ENCODE data around the gene BCL11A. TPM values are rescaled to one million over a fixed set of nuclear protein-coding genes. Genes with fewer than 3 reads are reported as not detected.

Gene BCL11A
- total RNA-seq, 2 donors from 2014 or later, result 14.3 to 16.2 TPM

DNA sequence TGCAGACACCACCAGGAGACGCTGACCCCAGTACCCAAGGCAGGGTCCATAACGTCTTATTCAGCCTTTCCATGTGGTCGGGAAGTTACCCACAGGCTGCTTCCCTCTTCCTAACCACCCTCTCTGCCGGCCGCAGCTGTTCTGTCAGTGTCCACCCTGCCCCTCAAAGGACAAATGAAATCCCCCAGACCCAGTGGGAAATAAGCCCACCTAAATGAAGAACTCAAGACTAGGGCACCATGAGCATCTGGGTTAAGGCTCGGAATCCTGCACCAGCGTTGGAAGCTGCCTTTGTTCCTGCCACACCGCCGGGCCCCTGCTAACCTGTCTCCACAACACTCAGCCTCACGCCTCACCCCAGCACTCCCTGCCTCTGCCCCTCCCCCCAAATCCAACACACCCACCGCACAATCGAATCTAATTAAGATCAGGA, 21.7 kb downstream of the BCL11A start:
- Histone ChIP-seq H3K9me3 (no peaks in the 10 kb centered on the region), H3K27me3 (no peaks in the 10 kb centered on the region), H3K27ac (peak overlapping the region; percentile 51 to 86 (median 78)), H3K36me3 (replicated peaks in 1 of 2; ENCODE audit: insufficient read depth in 1 of 2, low read depth in 2 of 2) (no peaks in the 10 kb centered on the region), H3K4me1 (peaks cover 79% of the 10 kb centered on the region), H3K4me3 (no peak overlapping the region)
- no peak for TF ChIP-seq POLR2A (IDR thresholded peaks at IDR 0.05)
- TF ChIP-seq, protein P1, sequence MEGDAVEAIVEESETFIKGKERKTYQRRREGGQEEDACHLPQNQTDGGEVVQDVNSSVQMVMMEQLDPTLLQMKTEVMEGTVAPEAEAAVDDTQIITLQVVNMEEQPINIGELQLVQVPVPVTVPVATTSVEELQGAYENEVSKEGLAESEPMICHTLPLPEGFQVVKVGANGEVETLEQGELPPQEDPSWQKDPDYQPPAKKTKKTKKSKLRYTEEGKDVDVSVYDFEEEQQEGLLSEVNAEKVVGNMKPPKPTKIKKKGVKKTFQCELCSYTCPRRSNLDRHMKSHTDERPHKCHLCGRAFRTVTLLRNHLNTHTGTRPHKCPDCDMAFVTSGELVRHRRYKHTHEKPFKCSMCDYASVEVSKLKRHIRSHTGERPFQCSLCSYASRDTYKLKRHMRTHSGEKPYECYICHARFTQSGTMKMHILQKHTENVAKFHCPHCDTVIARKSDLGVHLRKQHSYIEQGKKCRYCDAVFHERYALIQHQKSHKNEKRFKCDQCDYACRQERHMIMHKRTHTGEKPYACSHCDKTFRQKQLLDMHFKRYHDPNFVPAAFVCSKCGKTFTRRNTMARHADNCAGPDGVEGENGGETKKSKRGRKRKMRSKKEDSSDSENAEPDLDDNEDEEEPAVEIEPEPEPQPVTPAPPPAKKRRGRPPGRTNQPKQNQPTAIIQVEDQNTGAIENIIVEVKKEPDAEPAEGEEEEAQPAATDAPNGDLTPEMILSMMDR (IDR thresholded peaks at IDR 0.05), result no peak
- 41 to 46% methylated on average over 12 of the region's 12 CpGs for WGBS, 2 donors
- DNase-seq, result peak in 1 of 4 donors; percentile 46
- intact Hi-C loops (cut with DNase I), result no loop called here
- ATAC-seq, result no peak

DNA sequence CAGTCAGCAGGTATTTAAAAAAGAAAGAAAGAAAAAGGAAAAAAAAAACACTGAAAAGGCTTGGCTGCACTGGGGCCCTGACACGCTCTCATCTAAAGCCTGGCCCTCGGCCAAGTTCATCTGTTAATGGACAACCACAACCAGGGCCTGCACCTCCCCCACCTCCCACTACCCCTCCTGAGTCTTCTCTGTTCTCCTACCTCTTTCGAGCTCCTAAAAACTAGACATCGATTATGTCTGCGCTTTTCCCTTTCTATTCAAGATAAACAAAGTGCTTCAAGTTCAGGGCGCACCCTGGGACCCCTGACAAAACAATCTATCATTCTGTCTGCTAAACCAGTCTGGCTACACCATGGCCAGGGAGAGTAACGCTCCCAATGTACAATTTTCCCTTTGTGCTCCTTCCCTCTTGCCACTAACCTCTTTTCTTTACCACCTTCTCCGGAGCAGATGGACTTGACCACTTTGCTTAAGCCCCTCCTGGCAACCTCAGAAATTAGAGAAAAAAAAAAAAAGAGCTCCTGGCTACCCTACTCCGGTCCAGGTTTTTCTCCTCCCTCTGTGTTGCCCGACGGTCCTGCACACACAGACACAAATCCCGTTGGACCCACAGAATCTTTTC, 22.7 kb downstream of the BCL11A start:
- no peaks in the 10 kb centered on the region for H3K36me3 ChIP-seq (replicated peaks in 1 of 2; ENCODE audit: insufficient read depth in 1 of 2, low read depth in 2 of 2)
- H3K4me1 ChIP-seq, result peaks cover 69% of the 10 kb centered on the region
- intact Hi-C loops (cut with DNase I), result no loop called here
- H3K9me3 ChIP-seq, result no peaks in the 10 kb centered on the region
- 4 to 5% methylated on average over 12 of the region's 12 CpGs for WGBS, 2 donors
- no peaks in the 10 kb centered on the region for H3K27me3 ChIP-seq
- peak; percentile 93 to 98 (median 95) for DNase-seq
- ATAC-seq, result peak; percentile 91
- H3K27ac ChIP-seq, result peak overlapping the region; percentile 64 to 86 (median 78)
- peak in 1 of 3 donors; percentile 21 for TF ChIP-seq POLR2A (IDR thresholded peaks at IDR 0.05)
- TF ChIP-seq, protein P1 (IDR thresholded peaks at IDR 0.05), result peak in 1 of 7 experiments; percentile 4
- H3K4me3 ChIP-seq, result no peak overlapping the region

DNA sequence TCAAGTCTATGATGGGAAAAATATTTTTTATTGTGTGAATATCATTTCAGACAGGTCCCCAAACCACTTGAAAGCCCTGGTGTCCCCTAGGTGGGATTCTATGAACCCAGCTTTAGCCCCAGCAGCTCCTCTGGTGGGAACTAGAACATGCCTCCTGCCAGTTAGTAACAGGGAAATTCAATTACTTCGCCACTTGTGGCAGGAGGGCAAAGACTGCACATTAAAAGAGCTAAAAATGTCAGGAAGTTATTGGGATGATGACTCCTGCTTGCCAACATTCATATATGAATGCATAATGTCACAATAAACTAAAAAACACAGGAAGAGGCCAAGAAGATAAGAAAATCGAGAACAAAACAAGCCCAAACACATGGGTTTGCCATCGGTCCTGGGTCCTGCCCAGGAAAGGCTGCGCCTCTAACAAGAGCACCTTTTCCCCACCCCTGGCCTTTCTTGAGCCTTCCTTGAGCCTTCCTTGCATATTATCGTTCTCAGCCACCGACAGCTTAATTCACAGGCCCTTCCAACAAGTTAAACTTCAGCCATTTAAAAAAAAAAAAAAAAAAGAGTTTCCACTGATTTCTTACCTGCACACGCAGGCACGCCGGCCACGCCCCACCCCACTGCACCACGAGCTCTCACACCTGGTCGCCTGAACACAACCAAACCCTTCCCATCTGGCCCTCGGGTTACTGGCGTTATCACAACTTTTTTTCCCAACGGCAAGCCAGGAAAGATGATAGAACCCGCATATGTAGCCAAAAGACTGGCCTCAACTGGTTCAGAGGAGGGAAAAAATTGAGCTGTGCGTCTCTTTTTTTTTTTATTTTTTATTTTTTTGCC, 23.4 kb downstream of the BCL11A start:
- Histone ChIP-seq H3K27ac (peak overlapping the region; percentile 55 to 86 (median 78)), H3K4me1 (peaks cover 61% of the 10 kb centered on the region), H3K4me3 (no peak overlapping the region), H3K36me3 (replicated peaks in 1 of 2; ENCODE audit: insufficient read depth in 1 of 2, low read depth in 2 of 2) (no peaks in the 10 kb centered on the region), H3K9me3 (no peaks in the 10 kb centered on the region), H3K27me3 (no peaks in the 10 kb centered on the region)
- 7 to 13% methylated on average over 17 of the region's 17 CpGs for WGBS, 2 donors
- no peak for TF ChIP-seq POLR2A (IDR thresholded peaks at IDR 0.05)
- TF ChIP-seq, protein P1 (IDR thresholded peaks at IDR 0.05), result no peak
- intact Hi-C loops (cut with DNase I), result no loop called here
- ATAC-seq, result peak; percentile 82
- DNase-seq, result peak; percentile 77 to 89 (median 86)

DNA sequence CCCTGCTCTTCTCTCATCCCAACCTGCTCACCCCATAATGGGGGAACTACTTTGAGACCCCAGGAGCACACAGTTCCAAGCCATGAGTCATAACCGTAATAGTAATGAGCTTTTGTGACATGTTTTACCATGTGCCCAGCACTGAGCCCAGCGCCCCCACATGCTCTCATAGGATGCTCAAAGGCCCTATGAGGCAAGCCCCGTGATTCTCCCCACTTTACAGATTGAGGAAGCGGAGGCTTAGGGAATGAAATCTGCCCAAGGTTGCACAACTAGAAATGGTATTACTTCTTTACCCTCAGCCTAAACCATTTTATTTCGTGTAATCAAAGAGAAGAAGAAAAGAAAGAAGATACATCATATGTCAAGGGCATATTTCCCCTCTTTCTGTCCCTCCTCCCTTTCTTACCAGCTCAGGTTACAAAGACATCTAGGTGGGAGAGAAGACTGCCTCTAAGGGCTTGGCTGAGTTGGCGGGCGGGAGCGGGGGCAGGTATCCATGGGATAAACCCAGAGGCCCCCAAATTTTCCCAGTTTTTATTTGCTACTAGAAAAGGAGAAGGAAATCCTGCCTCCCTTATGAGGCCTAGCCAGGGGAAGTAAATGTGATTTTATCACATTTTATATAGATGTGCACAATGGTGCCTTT, 24.2 kb downstream of the BCL11A start:
- no peak for DNase-seq
- peaks cover 54% of the 10 kb centered on the region for H3K4me1 ChIP-seq
- H3K36me3 ChIP-seq (replicated peaks in 1 of 2; ENCODE audit: insufficient read depth in 1 of 2, low read depth in 2 of 2), result no peaks in the 10 kb centered on the region
- TF ChIP-seq POLR2A (IDR thresholded peaks at IDR 0.05), result no peak
- TF ChIP-seq, protein P1 (IDR thresholded peaks at IDR 0.05), result no peak
- H3K27ac ChIP-seq, result peak overlapping the region; percentile 55 to 86 (median 78)
- H3K27me3 ChIP-seq, result no peaks in the 10 kb centered on the region
- intact Hi-C loops (cut with DNase I), result no loop called here
- H3K9me3 ChIP-seq, result no peaks in the 10 kb centered on the region
- H3K4me3 ChIP-seq, result no peak overlapping the region
- 80 to 84% methylated on average over 8 of the region's 8 CpGs for WGBS, 2 donors
- ATAC-seq, result no peak
